Upper lobe of left lung (tissue), 6 donors: ENCODE data around the gene OXTR. TPM values are rescaled to one million over a fixed set of nuclear protein-coding genes. Genes with fewer than 3 reads are reported as not detected.

ENCODE experiments used
- ATAC-seq, 2 donors: fragments of 200-7000 bp; cut with Tn5 transposase; one replicate each; pipeline ENCODE4 v1.9.1; 2022; ENCODE audit warnings: mild to moderate bottlenecking in 2 of 2, moderate library complexity in 2 of 2; ENCODE audit not compliant: low FRiP score in 2 of 2
- DNase-seq, 2 donors: peaks; one replicate each; pipeline ENCODE4 v3.0.0-alpha.2; 2019 to 2020
- H3K27ac ChIP-seq, 4 donors: fragments of 200-600 bp; sonication (generic); one replicate each; pipeline ENCODE4 v1.5.1; 2016 to 2019
- H3K27me3 ChIP-seq, 4 donors: fragments of 200-600 bp; sonication (generic); one replicate each; pipeline ENCODE4 v1.5.1; 2017 to 2019
- H3K36me3 ChIP-seq, 4 donors: fragments of 200-600 bp; sonication (generic); one replicate each; pipeline ENCODE4 v1.5.1; 2016 to 2019
- H3K4me1 ChIP-seq, 4 donors: fragments of 200-600 bp; sonication (generic); one replicate each; pipeline ENCODE4 v1.5.1; 2018 to 2019
- H3K4me3 ChIP-seq, 4 donors: fragments of 200-600 bp; sonication (generic); one replicate each; pipeline ENCODE4 v1.5.1; 2017 to 2019; ENCODE audit warnings: mild to moderate bottlenecking in 2 of 4, moderate library complexity in 1 of 4
- H3K9me3 ChIP-seq, 4 donors: fragments of 200-600 bp; sonication (generic); one replicate each; pipeline ENCODE4 v1.5.1; 2018 to 2019
- EP300 ChIP-seq, 4 donors: sonication (generic); formaldehyde crosslinking; IDR thresholded peaks; one replicate each; pipeline ENCODE4 v1.5.1; 2017; ENCODE audit warnings: antibody characterized with exemption in 4 of 4, control low read depth in 2 of 4
- POLR2A ChIP-seq, 4 donors: fragments of 450-650 bp; IDR thresholded peaks; one replicate each; pipeline ENCODE4 v1.5.1; 2016 to 2017; ENCODE audit warnings: antibody characterized with exemption in 4 of 4, mild to moderate bottlenecking in 2 of 4
- POLR2AphosphoS5 ChIP-seq, 2 donors: sonication (generic); formaldehyde crosslinking; IDR thresholded peaks; one replicate each; pipeline ENCODE4 v1.5.1; 2017; ENCODE audit warnings: antibody characterized with exemption in 2 of 2
- WGBS, 2 donors: methylation state at CpG; one replicate each; pipeline ENCODE4 v1.1.5; 2017 to 2018; 5-methylcytosine and 5-hydroxymethylcytosine counted together
- total RNA-seq, 6 donors: library from RNA; depleted of rRNA in 4 of 6; stranded (reverse); fragments of >200 nt in 4 of 6; gene quantifications; one replicate each; pipeline versions ENCODE4 v1.1.0 to v1.2.1, GENCODE V29; 2016 to 2021
- TF ChIP-seq, protein P1 (sequence below), 6 experiments: fragments of 450-650 bp in 4 of 6; fragments of 200-600 bp in 2 of 6; sonication (generic) in 2 of 6; IDR thresholded peaks; one replicate each; pipeline ENCODE4 v1.5.1; 2016 to 2019; ENCODE audit warnings: antibody characterized with exemption in 6 of 6
- donor health status: DM: no; HTN: no; CAD: no; lungs with moderate emphysema.
- donor health status: DM: no; HTN: yes; CAD: no; lungs with severe emphysema.

The OXTR gene
- total RNA-seq, 6 donors from 2014 or later, result 0.15 to 11.5 (median 0.45) TPM; not detected in 2

DNA sequence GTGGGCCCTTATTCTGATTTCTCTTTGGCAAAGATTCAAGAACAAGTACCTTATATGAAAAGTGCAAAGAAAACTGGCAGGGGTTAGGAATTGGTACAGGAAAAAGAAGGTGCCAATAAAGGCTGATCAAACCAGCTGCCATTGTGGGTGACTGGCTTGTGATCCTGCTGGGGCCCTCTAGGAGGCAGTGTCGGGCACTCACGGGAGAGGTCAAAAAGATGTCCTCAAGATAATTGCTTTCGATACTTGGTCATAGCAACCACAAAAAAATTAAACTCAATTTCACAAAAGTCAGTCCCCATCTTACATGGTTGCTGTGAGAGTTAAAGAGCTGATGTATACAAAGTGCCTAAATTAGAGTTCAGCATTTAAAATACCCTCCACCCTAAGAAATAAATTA lies 66.9 kb downstream of the OXTR start:
- no peak overlapping the region for H3K27ac ChIP-seq
- no peak overlapping the region for H3K4me3 ChIP-seq
- ATAC-seq (no peak), DNase-seq (no peak)
- H3K27me3 ChIP-seq, result no peaks in the 10 kb centered on the region
- H3K36me3 ChIP-seq, result no peaks in the 10 kb centered on the region
- no peaks in the 10 kb centered on the region for H3K4me1 ChIP-seq
- peaks cover 0 to 5% (median 2%) of the 10 kb centered on the region in 4 donors for H3K9me3 ChIP-seq
- 41 to 53% methylated on average over 3 of the region's 3 CpGs for WGBS, 2 donors
- TF ChIP-seq POLR2AphosphoS5 (IDR thresholded peaks at IDR 0.05) (no peak), EP300 (IDR thresholded peaks at IDR 0.05) (no peak), POLR2A (IDR thresholded peaks at IDR 0.05) (no peak)
- TF ChIP-seq, protein P1, sequence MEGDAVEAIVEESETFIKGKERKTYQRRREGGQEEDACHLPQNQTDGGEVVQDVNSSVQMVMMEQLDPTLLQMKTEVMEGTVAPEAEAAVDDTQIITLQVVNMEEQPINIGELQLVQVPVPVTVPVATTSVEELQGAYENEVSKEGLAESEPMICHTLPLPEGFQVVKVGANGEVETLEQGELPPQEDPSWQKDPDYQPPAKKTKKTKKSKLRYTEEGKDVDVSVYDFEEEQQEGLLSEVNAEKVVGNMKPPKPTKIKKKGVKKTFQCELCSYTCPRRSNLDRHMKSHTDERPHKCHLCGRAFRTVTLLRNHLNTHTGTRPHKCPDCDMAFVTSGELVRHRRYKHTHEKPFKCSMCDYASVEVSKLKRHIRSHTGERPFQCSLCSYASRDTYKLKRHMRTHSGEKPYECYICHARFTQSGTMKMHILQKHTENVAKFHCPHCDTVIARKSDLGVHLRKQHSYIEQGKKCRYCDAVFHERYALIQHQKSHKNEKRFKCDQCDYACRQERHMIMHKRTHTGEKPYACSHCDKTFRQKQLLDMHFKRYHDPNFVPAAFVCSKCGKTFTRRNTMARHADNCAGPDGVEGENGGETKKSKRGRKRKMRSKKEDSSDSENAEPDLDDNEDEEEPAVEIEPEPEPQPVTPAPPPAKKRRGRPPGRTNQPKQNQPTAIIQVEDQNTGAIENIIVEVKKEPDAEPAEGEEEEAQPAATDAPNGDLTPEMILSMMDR (IDR thresholded peaks at IDR 0.05), result no peak

Other genes starting within 250 kb of the OXTR start
- gene SSUH2, start 124.8 kb downstream of the OXTR start, total RNA-seq, result under 1 TPM in 2 of 6 donors, not detected in 4; 0.22 to 0.79 TPM
- 1 to 10 TPM in 2 of 6 donors, under 1 TPM in 2, not detected in 2; 0.17 to 1.1 (median 0.73) TPM for gene CAV3, start 35.8 kb downstream of the OXTR start, total RNA-seq
- gene RAD18, start 193.9 kb upstream of the OXTR start, total RNA-seq, result 10 to 100 TPM in 2 of 6 donors, 1 to 10 TPM in 4; 2.6 to 16.2 (median 7.7) TPM